Activated CD8-positive, alpha-beta memory T cell treated with anti-CD3 and anti-CD28 coated beads for 36 hours (primary cell): Measurements from ENCODE around the gene TMEM217. TPM values are rescaled to one million over a fixed set of nuclear protein-coding genes. Genes with fewer than 3 reads are reported as not detected.

Experiments
- CTCF ChIA-PET: fragments of 350-600 bp; sonication (Branson Sonifier 250); formaldehyde crosslinking; loops from one replicate; lab custom pipeline; 2021; ENCODE audit warnings: antibody characterized with exemption; lab: Charles Lee
- POLR2A ChIA-PET: fragments of 350-600 bp; sonication (Branson Sonifier 250); formaldehyde crosslinking; loops from one replicate; lab custom pipeline; 2021; ENCODE audit warnings: antibody characterized with exemption; lab: Charles Lee
- total RNA-seq, 2 experiments: library from RNA; stranded (reverse); gene quantifications; one replicate each; pipeline ENCODE4 v1.2.3, GENCODE V29; 2021

Gene TMEM217
- total RNA-seq, 2 experiments from 2014 or later: 5.1 to 5.7 TPM

GRCh38 chr6:37236921-37237320 is 21.0 kb downstream of the TMEM217 start:
- ChIA-PET CTCF (interaction anchor here (1.2 to 1.6 kb wide), 2 partner anchors 14 to 21 kb away, joined by 3 to 5 read pairs; partner anchors contain the start of genes TBC1D22B and TMEM217), POLR2A (no interaction called here)

DNA sequence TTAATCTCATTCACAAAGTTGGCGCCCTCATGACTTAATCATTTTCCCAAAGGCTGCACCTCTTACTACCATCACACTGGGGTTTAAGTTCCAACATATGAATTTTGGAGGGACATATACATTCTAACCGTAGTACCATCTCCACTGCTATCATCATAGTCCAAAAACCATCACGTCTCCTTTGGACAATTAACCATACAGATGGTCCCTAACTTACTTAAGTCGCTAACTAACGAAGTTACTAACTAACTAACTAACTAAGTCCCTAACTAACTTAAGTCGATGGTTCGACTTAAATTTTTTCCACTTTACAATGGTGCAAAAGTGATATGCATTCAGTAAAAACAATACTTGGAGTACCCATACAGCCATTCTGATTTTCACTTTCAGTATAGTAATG is 24.4 kb downstream of the TMEM217 start:
- ChIA-PET CTCF (interaction anchor here (0.9 kb wide), 1 partner anchor 23 kb away, joined by 3 read pairs; no protein-coding TSS in a partner anchor), POLR2A (no interaction called here)

GRCh38 chr6:37232430-37233017 is 25.4 kb downstream of the TMEM217 start:
- ChIA-PET POLR2A (no interaction called here), CTCF (no interaction called here)

GRCh38 chr6:37230104-37230503 is 27.8 kb downstream of the TMEM217 start:
- POLR2A ChIA-PET: no interaction called here
- CTCF ChIA-PET: no interaction called here

- ChIA-PET CTCF (interaction anchor here (1.0 kb wide), 1 partner anchor 53 kb away, joined by 3 read pairs; no protein-coding TSS in a partner anchor), POLR2A (interaction anchor here (0.6 kb wide), 1 partner anchor 206 kb away, joined by 4 read pairs; no protein-coding TSS in a partner anchor)
These were observed 32.4 kb downstream of the TMEM217 start for GRCh38 chr6:37225350-37226169.

DNA sequence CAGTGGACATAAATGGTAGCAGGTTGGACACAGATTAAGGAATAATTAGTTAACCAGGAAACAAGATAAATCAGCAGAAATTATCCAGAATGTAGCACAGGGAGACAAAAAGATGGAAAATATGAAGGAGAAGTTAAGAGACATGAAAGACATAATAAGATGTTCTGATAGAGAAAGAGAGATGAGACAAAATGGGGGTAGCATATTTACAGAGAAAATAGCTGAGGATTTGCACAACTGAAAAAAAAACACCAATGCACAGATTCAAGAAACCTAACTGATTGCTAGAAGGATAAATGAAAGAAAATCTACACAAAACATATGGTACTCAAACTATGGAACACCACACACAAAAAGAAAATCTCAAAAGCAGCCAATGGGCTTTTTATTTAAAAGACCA is 35.0 kb downstream of the TMEM217 start:
- CTCF ChIA-PET: interaction anchor here (1.4 to 1.6 kb wide), 2 partner anchors 13 to 204 kb away, joined by 3 to 5 read pairs; no protein-coding TSS in a partner anchor
- POLR2A ChIA-PET: interaction anchor here (1.0 kb wide), 1 partner anchor 50 kb away, joined by 3 read pairs; no protein-coding TSS in a partner anchor

DNA sequence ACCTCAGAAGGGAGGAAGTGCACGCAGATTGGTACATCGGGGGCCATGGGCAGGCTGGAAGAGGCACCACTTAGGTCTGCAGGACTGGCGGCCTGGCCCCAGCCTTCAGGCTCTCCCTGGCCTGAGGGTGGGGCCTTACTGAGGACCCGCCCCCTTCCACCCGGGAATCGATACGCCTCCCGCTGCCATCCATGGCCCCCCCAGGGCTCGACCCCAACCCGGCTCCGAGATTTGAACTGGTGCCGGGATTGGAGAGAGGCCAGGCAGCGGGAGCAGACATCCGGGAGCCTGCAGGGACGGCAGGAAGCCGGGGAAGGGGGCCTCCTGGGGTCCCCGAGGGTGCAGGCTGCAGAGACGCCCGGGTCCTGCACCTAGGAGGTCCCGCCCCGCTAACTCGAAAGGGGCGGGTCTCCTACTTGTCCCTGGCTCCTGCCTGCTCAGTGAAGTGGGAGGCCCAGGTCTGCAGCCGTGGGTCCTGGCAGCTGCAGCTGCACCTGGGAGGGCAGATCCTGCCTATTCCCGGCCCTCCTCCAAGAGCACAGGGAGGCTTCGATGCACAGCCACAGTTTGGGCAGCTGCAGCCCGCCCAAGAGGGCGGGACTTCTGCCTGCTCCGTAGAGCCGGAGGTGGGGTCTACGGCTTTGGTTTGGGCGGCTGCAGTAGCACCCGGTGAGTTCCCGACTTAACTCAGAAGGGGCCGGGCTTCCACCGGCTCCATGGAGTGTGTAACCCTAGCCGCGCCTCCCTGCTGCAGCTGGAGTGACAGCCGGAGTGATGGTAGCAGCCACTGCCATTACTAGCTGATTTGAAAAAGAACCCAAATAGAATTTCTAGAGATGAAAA is 35.6 kb downstream of the TMEM217 start:
- ChIA-PET CTCF (interaction anchor here (0.6 to 3.1 kb wide), 6 partner anchors 14 to 320 kb away, joined by 3 to 12 read pairs (median 5); no protein-coding TSS in a partner anchor), POLR2A (interaction anchor here (1.0 kb wide), 1 partner anchor 49 kb away, joined by 3 read pairs; no protein-coding TSS in a partner anchor)

DNA sequence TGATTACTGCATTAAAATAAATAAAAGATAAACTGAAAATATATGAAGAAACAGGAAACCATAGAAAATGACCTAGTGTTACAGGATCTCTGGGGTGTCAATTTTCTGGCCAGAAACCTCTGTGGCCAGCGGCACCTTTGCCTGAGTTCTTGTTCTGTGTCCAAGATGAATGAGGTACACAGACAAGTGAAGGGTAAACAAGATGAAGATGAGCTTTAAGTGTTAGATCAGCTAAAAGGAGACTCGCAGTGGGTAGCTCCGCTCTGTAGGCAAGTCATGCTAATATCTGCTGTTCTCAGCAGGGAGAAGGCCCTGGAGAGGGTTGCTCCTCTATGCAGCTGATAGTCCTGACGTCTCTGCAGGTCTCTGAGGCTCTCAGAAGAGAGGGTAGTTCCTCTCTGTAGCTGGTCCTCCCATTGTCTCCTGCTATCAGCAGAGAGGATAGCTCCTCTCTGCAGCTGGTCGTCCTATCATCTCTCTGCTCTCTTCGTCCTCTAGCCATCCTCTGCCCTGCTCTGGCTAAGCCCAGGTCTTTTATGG is 36.3 kb downstream of the TMEM217 start:
- POLR2A ChIA-PET: no interaction called here
- CTCF ChIA-PET: interaction anchor here (1.1 to 3.1 kb wide), 4 partner anchors 16 to 456 kb away, joined by 3 to 12 read pairs (median 5); no protein-coding TSS in a partner anchor

DNA sequence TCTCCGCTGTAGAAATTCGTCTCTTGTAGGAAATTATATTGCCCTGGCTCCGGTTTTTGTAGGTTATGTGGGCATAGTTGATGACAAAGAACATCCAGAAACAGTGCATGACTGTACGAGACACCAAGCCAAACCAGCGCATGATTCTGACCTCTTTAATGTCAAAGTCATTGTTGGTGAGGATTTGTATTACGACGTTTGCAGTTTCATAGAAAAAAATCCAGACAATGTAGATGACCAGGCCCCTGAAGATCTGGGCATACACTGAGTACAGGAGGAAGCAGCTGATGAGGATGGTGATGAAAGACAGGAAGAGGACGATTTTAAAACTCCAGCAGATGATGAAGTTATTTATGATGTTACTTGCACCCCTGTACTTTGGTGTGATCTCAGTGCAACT is 39.4 kb downstream of the TMEM217 start:
- POLR2A ChIA-PET: no interaction called here
- CTCF ChIA-PET: no interaction called here

- ChIA-PET CTCF (no interaction called here), POLR2A (no interaction called here)
These were observed 39.9 kb downstream of the TMEM217 start for GRCh38 chr6:37218061-37218460.

GRCh38 chr6:37212268-37212667 is 45.7 kb downstream of the TMEM217 start:
- ChIA-PET POLR2A (no interaction called here), CTCF (interaction anchor here (0.8 to 23.6 kb wide), 4 partner anchors 8 to 186 kb away, joined by 3 to 444 read pairs (median 4); no protein-coding TSS in a partner anchor)

GRCh38 chr6:37210313-37210968 is 47.5 kb downstream of the TMEM217 start:
- POLR2A ChIA-PET: interaction anchor here (0.8 to 2.0 kb wide), 5 partner anchors 37 to 225 kb away, joined by 3 to 7 read pairs (median 3); partner anchors contain the start of gene MTCH1
- CTCF ChIA-PET: interaction anchor here (0.7 to 23.6 kb wide), 24 partner anchors 10 to 325 kb away, joined by 3 to 444 read pairs (median 4); partner anchors contain the start of genes C6orf89, MTCH1, PIM1 and TBC1D22B

DNA sequence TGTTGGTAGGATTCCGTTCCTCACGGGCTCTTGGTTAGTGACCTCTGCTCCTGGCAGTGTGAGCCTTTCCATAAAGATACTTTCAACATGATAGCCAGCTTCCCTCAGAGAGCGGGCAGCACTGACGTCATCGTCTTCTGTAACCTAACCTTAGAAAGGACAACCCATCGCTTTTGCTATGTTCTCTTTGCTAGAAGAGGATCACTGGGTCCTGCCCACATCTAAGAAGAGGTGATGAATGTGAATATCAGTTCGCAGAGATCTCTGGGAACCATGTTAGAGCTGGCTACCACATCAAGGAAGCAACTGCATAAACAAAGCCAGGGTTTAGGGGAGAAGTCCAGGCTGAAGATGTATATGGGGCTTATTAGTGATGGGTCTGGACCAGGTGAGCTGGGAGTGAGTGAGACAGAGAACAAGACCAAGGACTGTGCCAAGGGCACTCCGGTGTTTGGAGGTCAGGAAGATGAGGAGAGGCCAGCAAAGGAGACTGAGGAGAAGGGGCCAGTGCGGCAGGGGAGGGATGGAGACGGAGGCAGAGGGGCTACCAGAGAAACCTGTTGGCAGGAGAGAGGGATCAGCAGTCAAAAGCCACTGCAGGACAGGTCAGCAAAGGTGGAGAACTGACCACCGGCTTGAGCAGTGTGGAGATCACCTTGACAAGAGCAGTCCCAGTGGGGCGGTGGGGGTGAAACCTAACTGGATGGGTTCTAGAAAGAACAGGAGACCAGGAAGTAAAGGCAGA is 48.3 kb downstream of the TMEM217 start:
- ChIA-PET CTCF (interaction anchor here (0.7 to 23.6 kb wide), 28 partner anchors 11 to 334 kb away, joined by 3 to 444 read pairs (median 4); partner anchors contain the start of genes C6orf89, MTCH1, PIM1 and TBC1D22B), POLR2A (interaction anchor here (0.8 to 2.0 kb wide), 7 partner anchors 36 to 224 kb away, joined by 3 to 7 read pairs (median 4); partner anchors contain the start of gene MTCH1)

- POLR2A ChIA-PET: interaction anchor here (0.8 to 2.0 kb wide), 4 partner anchors 35 to 180 kb away, joined by 4 to 7 read pairs (median 4); no protein-coding TSS in a partner anchor
- CTCF ChIA-PET: interaction anchor here (0.8 to 23.6 kb wide), 13 partner anchors 18 to 333 kb away, joined by 3 to 444 read pairs (median 11); partner anchors contain the start of genes C6orf89 and PIM1
These were observed 49.2 kb downstream of the TMEM217 start for GRCh38 chr6:37208793-37209192.

GRCh38 chr6:37207903-37208456 is 50.0 kb downstream of the TMEM217 start:
- CTCF ChIA-PET: interaction anchor here (1.1 to 23.6 kb wide), 9 partner anchors 9 to 440 kb away, joined by 3 to 444 read pairs (median 18); partner anchors contain the start of genes C6orf89 and PIM1

GRCh38 chr6:37206622-37207021 is 51.3 kb downstream of the TMEM217 start:
- ChIA-PET CTCF (interaction anchor here (0.8 to 23.6 kb wide), 7 partner anchors 16 to 439 kb away, joined by 3 to 444 read pairs (median 6); partner anchors contain the start of gene PIM1), POLR2A (no interaction called here)

More at GRCh38 chr6:37207903-37208456, 50.0 kb downstream of the TMEM217 start:
- POLR2A ChIA-PET: interaction anchor here (1.0 kb wide), 2 partner anchors 24 to 35 kb away, joined by 3 to 6 read pairs; no protein-coding TSS in a partner anchor
